Mesenchymal stem cell (in vitro differentiated cells and primary cell): ENCODE measurements around the gene RNF214.

Experiments used
- DNase-seq: peaks from one replicate; pipeline ENCODE4 v3.0.0-alpha.2; 2013
- H2AFZ ChIP-seq: one replicate; pipeline ENCODE4 v1.6.1; 2013; ENCODE audit warnings: low read depth, mild to moderate bottlenecking, control low read depth, inconsistent platforms, low read length, moderate library complexity
- H2AK5ac ChIP-seq: 2 replicates; pipeline ENCODE4 v1.6.1; 2013; ENCODE audit warnings: low read length, moderate library complexity, mild to moderate bottlenecking, inconsistent platforms; ENCODE audit not compliant: severe bottlenecking
- H2BK120ac ChIP-seq: one replicate; pipeline ENCODE4 v1.6.1; 2013; ENCODE audit warnings: low read depth, mild to moderate bottlenecking, inconsistent platforms, low read length, moderate library complexity
- H2BK12ac ChIP-seq, 2 experiments: one replicate each; pipeline ENCODE4 v1.6.1; 2013; ENCODE audit warnings: inconsistent platforms in 2 of 2, low read length in 2 of 2, mild to moderate bottlenecking in 2 of 2, moderate library complexity in 2 of 2, control low read depth in 1 of 2
- H2BK15ac ChIP-seq: one replicate; pipeline ENCODE4 v1.6.1; 2013; ENCODE audit warnings: mild to moderate bottlenecking, low read depth, inconsistent platforms; ENCODE audit not compliant: poor library complexity, severe bottlenecking
- H2BK5ac ChIP-seq: 2 replicates; pipeline ENCODE4 v1.6.1; 2013; ENCODE audit warnings: low read depth, mild to moderate bottlenecking, low read length, control low read depth, inconsistent platforms; ENCODE audit not compliant: poor library complexity, severe bottlenecking
- H3K14ac ChIP-seq, 2 experiments: one replicate each; pipeline ENCODE4 v1.6.1; 2013; ENCODE audit warnings: inconsistent platforms in 2 of 2, low read length in 2 of 2, control low read depth in 1 of 2, mild to moderate bottlenecking in 1 of 2, moderate library complexity in 1 of 2
- H3K18ac ChIP-seq, 2 experiments: one replicate each; pipeline ENCODE4 v1.6.1; 2013; ENCODE audit warnings: inconsistent platforms in 2 of 2, low read length in 2 of 2, control low read depth in 1 of 2, low read depth in 1 of 2, mild to moderate bottlenecking in 1 of 2
- H3K23ac ChIP-seq, 2 experiments: one replicate each; pipeline ENCODE4 v1.6.1; 2013; ENCODE audit warnings: inconsistent platforms in 2 of 2, low read length in 2 of 2, mild to moderate bottlenecking in 2 of 2, moderate library complexity in 2 of 2, control low read depth in 1 of 2
- H3K27ac ChIP-seq: 2 replicates; pipeline ENCODE4 v1.5.1; 2013; ENCODE audit warnings: mild to moderate bottlenecking, moderate library complexity, low read length, control low read depth, inconsistent platforms; ENCODE audit not compliant: poor library complexity, severe bottlenecking
- H3K27me3 ChIP-seq, 2 experiments: 2 replicates each; pipeline versions ENCODE4 v1.6.1 to v1.7.0; 2013; ENCODE audit warnings: low read length in 2 of 2, mild to moderate bottlenecking in 2 of 2, moderate library complexity in 2 of 2, control low read depth in 1 of 2, inconsistent platforms in 1 of 2; ENCODE audit not compliant: control insufficient read depth in 1 of 2, insufficient read depth in 1 of 2
- H3K36me3 ChIP-seq, 2 experiments: 2 replicates each; pipeline versions ENCODE4 v1.6.1 to v1.7.0; 2013; ENCODE audit warnings: low read length in 2 of 2, control low read depth in 1 of 2, inconsistent platforms in 1 of 2, low read depth in 1 of 2, mild to moderate bottlenecking in 1 of 2; ENCODE audit not compliant: insufficient read depth in 2 of 2, control insufficient read depth in 1 of 2
- H3K4ac ChIP-seq, 2 experiments: one replicate each; pipeline ENCODE4 v1.6.1; 2013; ENCODE audit warnings: inconsistent platforms in 2 of 2, low read length in 2 of 2, mild to moderate bottlenecking in 2 of 2, moderate library complexity in 2 of 2, control low read depth in 1 of 2, low read depth in 1 of 2
- H3K4me1 ChIP-seq: 2 replicates; pipeline ENCODE4 v1.6.1; 2013; ENCODE audit warnings: low read depth, low read length, control low read depth; ENCODE audit not compliant: control insufficient read depth, insufficient read depth
- H3K4me2 ChIP-seq: 2 replicates; pipeline ENCODE4 v1.6.1; 2013; ENCODE audit warnings: low read length, mild to moderate bottlenecking, inconsistent platforms; ENCODE audit not compliant: poor library complexity, severe bottlenecking
- H3K4me3 ChIP-seq, 2 experiments: 2 replicates each; pipeline versions ENCODE4 v1.5.1 to v1.7.0; 2013; ENCODE audit warnings: low read length in 2 of 2, mild to moderate bottlenecking in 2 of 2, control low read depth in 1 of 2, low read depth in 1 of 2; ENCODE audit not compliant: insufficient read depth in 1 of 2
- H3K79me1 ChIP-seq: replicated peaks from 2 replicates; pipeline ENCODE4 v1.6.1; 2013; ENCODE audit warnings: mild to moderate bottlenecking, control low read depth, low read length, inconsistent platforms; ENCODE audit not compliant: poor library complexity, severe bottlenecking
- H3K9ac ChIP-seq: 2 replicates; pipeline ENCODE4 v1.7.0; 2013; ENCODE audit warnings: mild to moderate bottlenecking, low read length, moderate library complexity
- H3K9me3 ChIP-seq: 2 replicates; pipeline ENCODE4 v1.7.0; 2013; ENCODE audit warnings: mild to moderate bottlenecking, low read length; ENCODE audit not compliant: control insufficient read depth
- H4K8ac ChIP-seq: one replicate; pipeline ENCODE4 v1.6.1; 2013; ENCODE audit warnings: inconsistent platforms, mild to moderate bottlenecking, low read length, moderate library complexity
- H4K91ac ChIP-seq: one replicate; pipeline ENCODE4 v1.6.1; 2013; ENCODE audit warnings: mild to moderate bottlenecking, low read length, inconsistent platforms
- WGBS: methylation state at CpG from one replicate; pipeline ENCODE4 v1.1.7; 2013; ENCODE audit warnings: mixed read lengths; 5-methylcytosine and 5-hydroxymethylcytosine counted together

The RNF214 gene

GRCh38 chr11:117201658-117202305 is 30.7 kb upstream of the RNF214 start:
- H2AK5ac ChIP-seq = peak overlapping the region; percentile 11
- peak overlapping the region in 1 of 2 experiments; percentile 18 for H3K18ac ChIP-seq
- peak overlapping the region; percentile 85 for H3K4me2 ChIP-seq
- H3K36me3 ChIP-seq = peaks cover 25 to 51% of the 10 kb centered on the region in 2 experiments
- 80% methylated on average over 14 of the region's 14 CpGs for WGBS
- no peak overlapping the region for H3K4ac ChIP-seq
- H2BK12ac ChIP-seq = peak overlapping the region in 1 of 2 experiments; percentile 49
- peaks cover 4% of the 10 kb centered on the region for H3K79me1 ChIP-seq
- no peak overlapping the region for H2BK15ac ChIP-seq
- H3K27ac ChIP-seq = peak overlapping the region; percentile 96
- DNase-seq = no peak
- H3K23ac ChIP-seq = no peak overlapping the region
- H2BK120ac ChIP-seq = no peak overlapping the region
- H4K91ac ChIP-seq = no peak overlapping the region
- no peaks in the 10 kb centered on the region for H3K27me3 ChIP-seq
- no peak overlapping the region for H3K14ac ChIP-seq
- no peak overlapping the region for H2BK5ac ChIP-seq
- H2AFZ ChIP-seq = no peak overlapping the region
- H3K4me3 ChIP-seq = peak overlapping the region; percentile 63 to 69
- H3K9ac ChIP-seq = peak overlapping the region; percentile 86
- peak overlapping the region; percentile 58 for H4K8ac ChIP-seq
- H3K9me3 ChIP-seq = no peaks in the 10 kb centered on the region
- H3K4me1 ChIP-seq = peaks cover 60% of the 10 kb centered on the region

GRCh38 chr11:117202386-117203068 is 29.9 kb upstream of the RNF214 start:
- Histone ChIP-seq H3K27ac (peak overlapping the region; percentile 96), H3K14ac (no peak overlapping the region), H3K18ac (no peak overlapping the region), H3K9me3 (no peaks in the 10 kb centered on the region), H3K4me3 (no peak overlapping the region), H3K36me3 (peaks cover 25 to 49% of the 10 kb centered on the region in 2 experiments), H3K23ac (peak overlapping the region in 1 of 2 experiments; percentile 14), H2BK5ac (no peak overlapping the region), H4K91ac (no peak overlapping the region), H2AFZ (no peak overlapping the region), H3K4me1 (peaks cover 59% of the 10 kb centered on the region), H4K8ac (no peak overlapping the region), H3K79me1 (peaks cover 4% of the 10 kb centered on the region), H2BK120ac (no peak overlapping the region), H3K9ac (no peak overlapping the region), H2AK5ac (no peak overlapping the region), H3K4me2 (peak overlapping the region; percentile 85), H2BK15ac (no peak overlapping the region), H3K4ac (no peak overlapping the region), H2BK12ac (no peak overlapping the region), H3K27me3 (no peaks in the 10 kb centered on the region)
- WGBS = 96% methylated on average over 6 of the region's 7 CpGs
- no peak for DNase-seq

GRCh38 chr11:117203069-117203407 is 29.4 kb upstream of the RNF214 start:
- H3K9me3 ChIP-seq = no peaks in the 10 kb centered on the region
- H2BK15ac ChIP-seq = no peak overlapping the region
- H3K14ac ChIP-seq = no peak overlapping the region
- peak overlapping the region; percentile 13 for H3K27ac ChIP-seq
- H2BK12ac ChIP-seq = no peak overlapping the region
- no peaks in the 10 kb centered on the region for H3K27me3 ChIP-seq
- H3K4me2 ChIP-seq = peak overlapping the region; percentile 85
- 94% methylated on average over 10 of the region's 10 CpGs for WGBS
- no peak overlapping the region for H2AK5ac ChIP-seq
- no peak overlapping the region for H3K9ac ChIP-seq
- no peak overlapping the region for H2AFZ ChIP-seq
- no peak overlapping the region for H2BK5ac ChIP-seq
- no peak overlapping the region for H4K91ac ChIP-seq
- no peak overlapping the region for H4K8ac ChIP-seq
- H3K36me3 ChIP-seq = peaks cover 25 to 49% of the 10 kb centered on the region in 2 experiments
- no peak for DNase-seq
- peaks cover 54% of the 10 kb centered on the region for H3K4me1 ChIP-seq
- H3K4ac ChIP-seq = no peak overlapping the region
- H3K79me1 ChIP-seq = peaks cover 4% of the 10 kb centered on the region
- H3K23ac ChIP-seq = peak overlapping the region in 1 of 2 experiments; percentile 14
- H3K4me3 ChIP-seq = no peak overlapping the region
- no peak overlapping the region for H2BK120ac ChIP-seq
- H3K18ac ChIP-seq = no peak overlapping the region

GRCh38 chr11:117204283-117205080 is 28.0 kb upstream of the RNF214 start:
- Histone ChIP-seq H3K9me3 (no peaks in the 10 kb centered on the region), H3K14ac (no peak overlapping the region), H3K9ac (no peak overlapping the region), H3K27me3 (no peaks in the 10 kb centered on the region), H3K4me3 (no peak overlapping the region), H4K8ac (no peak overlapping the region), H3K4ac (no peak overlapping the region), H4K91ac (no peak overlapping the region), H3K18ac (no peak overlapping the region), H3K27ac (peak overlapping the region; percentile 1), H2BK15ac (no peak overlapping the region), H3K36me3 (peaks cover 25 to 52% of the 10 kb centered on the region in 2 experiments), H2BK120ac (no peak overlapping the region), H3K23ac (no peak overlapping the region), H2BK12ac (no peak overlapping the region), H2BK5ac (no peak overlapping the region), H3K79me1 (peaks cover 4% of the 10 kb centered on the region), H3K4me1 (peaks cover 48% of the 10 kb centered on the region), H2AFZ (no peak overlapping the region), H2AK5ac (no peak overlapping the region), H3K4me2 (no peak overlapping the region)
- no peak for DNase-seq
- WGBS = 91% methylated on average over 17 of the region's 17 CpGs
